Stomach (tissue), 9 donors: ENCODE measurements around the gene CXCR5. TPM values are rescaled to one million over a fixed set of nuclear protein-coding genes. Genes with fewer than 3 reads are reported as not detected.

ENCODE experiments used
- DNase-seq, 2 donors: peaks; one replicate each; pipeline versions ENCODE4 v3.0.0 to v3.0.0-alpha.2; 2013 to 2019
- H3K27ac ChIP-seq, 5 donors: fragments of 200-600 bp in 4 of 5; sonication (generic) in 4 of 5; one replicate each; pipeline ENCODE4 v1.5.1; 2013 to 2019; ENCODE audit warnings: mild to moderate bottlenecking in 1 of 5, moderate library complexity in 1 of 5
- H3K27me3 ChIP-seq, 3 donors: fragments of 200-600 bp; sonication (generic); one replicate each; pipeline ENCODE4 v1.5.1; 2017 to 2019; ENCODE audit warnings: mixed run types in 1 of 3
- H3K36me3 ChIP-seq, 4 donors: fragments of 200-600 bp; sonication (generic); 1 replicate in 3 of 4; 2 replicates in 1 of 4; pipeline ENCODE4 v1.5.1; 2016 to 2019
- H3K4me1 ChIP-seq, 4 donors: fragments of 200-600 bp; sonication (generic); one replicate each; pipeline ENCODE4 v1.5.1; 2016 to 2019
- H3K4me3 ChIP-seq, 4 donors: fragments of 200-600 bp; sonication (generic) in 3 of 4; one replicate each; pipeline ENCODE4 v1.5.1; 2016 to 2019; ENCODE audit warnings: mild to moderate bottlenecking in 1 of 4
- H3K9me3 ChIP-seq, 4 donors: fragments of 200-600 bp; sonication (generic); one replicate each; pipeline ENCODE4 v1.5.1; 2016 to 2019
- EP300 ChIP-seq: sonication (generic); formaldehyde crosslinking; IDR thresholded peaks from one replicate; pipeline ENCODE4 v1.6.1; 2017; ENCODE audit warnings: antibody characterized with exemption
- POLR2A ChIP-seq, 4 donors: fragments of 450-650 bp; IDR thresholded peaks; one replicate each; pipeline ENCODE4 v1.6.1; 2016; ENCODE audit warnings: antibody characterized with exemption in 4 of 4, control low read depth in 2 of 4, mild to moderate bottlenecking in 1 of 4, moderate library complexity in 1 of 4
- POLR2AphosphoS5 ChIP-seq, 3 donors: sonication (generic); formaldehyde crosslinking; IDR thresholded peaks; one replicate each; pipeline ENCODE4 v1.6.1; 2016; ENCODE audit warnings: antibody characterized with exemption in 3 of 3
- WGBS, 5 donors: extraction: QIAGEN DNeasy Blood & Tissue Kit in 3 of 5; methylation state at CpG; one replicate each; pipeline versions ENCODE4 v1.1.5 to v1.1.7; 2013 to 2018; 5-methylcytosine and 5-hydroxymethylcytosine counted together
- intact Hi-C: fragments of 100-400 bp; cut with DNase I; formaldehyde crosslinking; loops from one replicate; pipeline ENCODE4 v1.15.1; 2023; ENCODE audit warnings: low total_unique reads
- polyA plus RNA-seq, 3 donors: library from polyadenylated mRNA; stranded (reverse); fragments of 200-250 nt; gene quantifications; one replicate each; pipeline ENCODE4 v1.2.3, GENCODE V29; 2013
- total RNA-seq, 5 donors: library from RNA; depleted of rRNA; stranded (reverse); fragments of >200 nt; gene quantifications; one replicate each; pipeline versions ENCODE4 v1.1.0 to v1.2.3, GENCODE V29; 2014 to 2016
- TF ChIP-seq, protein P1 (sequence below), 7 experiments: fragments of 450-650 bp in 4 of 7; fragments of 200-600 bp in 3 of 7; sonication (generic) in 3 of 7; IDR thresholded peaks; one replicate each; pipeline ENCODE4 v1.5.1; 2016 to 2019; ENCODE audit warnings: antibody characterized with exemption in 7 of 7, control low read depth in 2 of 7, mild to moderate bottlenecking in 1 of 7
- donor health status: healthy with polysubstance abuse.
- donor health status: Bipolar disorder and iron deficiency.
- donor health status: healthy.

CXCR5 gene
- total and polyA plus RNA-seq, 8 donors, result 0.12 to 0.60 (median 0.15) TPM; not detected in 4

DNA sequence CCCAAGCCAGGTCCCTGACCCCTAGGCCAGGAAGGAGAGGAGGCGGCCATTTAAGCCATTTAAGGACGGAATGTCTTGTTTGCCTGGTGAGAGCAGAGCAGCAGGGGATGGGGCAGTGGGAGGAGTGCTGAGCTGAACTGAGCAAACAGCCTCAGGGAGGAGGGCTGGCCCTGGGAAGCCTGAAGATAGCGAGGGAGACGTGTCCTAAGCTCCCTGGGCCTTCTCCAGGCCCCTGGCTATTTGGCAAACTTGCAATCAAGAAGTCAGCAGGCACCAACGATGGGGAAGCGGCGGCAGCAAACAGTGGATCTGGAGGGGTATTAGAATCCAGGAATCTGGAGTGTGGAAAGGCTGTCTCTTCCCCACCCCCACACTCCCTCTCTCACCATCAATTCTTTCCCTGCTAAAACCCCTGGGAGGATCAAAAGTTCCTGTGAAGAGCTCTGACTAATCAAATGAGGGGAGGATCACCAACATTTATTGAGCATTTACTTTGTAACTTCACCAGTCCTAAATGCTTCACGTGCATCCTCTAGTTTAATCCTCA lies 33.2 kb downstream of the CXCR5 start:
- H3K36me3 ChIP-seq, result no peaks in the 10 kb centered on the region
- H3K4me3 ChIP-seq, result peak overlapping the region in 2 of 4 donors; percentile 3 to 13
- TF ChIP-seq POLR2AphosphoS5 (IDR thresholded peaks at IDR 0.05) (peak in 1 of 3 donors; percentile 14), EP300 (no peak), POLR2A (IDR thresholded peaks at IDR 0.05) (no peak)
- 12 to 33% (median 29%) methylated on average over 6 to 8 of the region's 8 CpGs for WGBS, 5 donors
- H3K27me3 ChIP-seq, result no peaks in the 10 kb centered on the region
- peaks cover 98 to 100% (median 100%) of the 10 kb centered on the region in 4 donors for H3K4me1 ChIP-seq
- intact Hi-C loops, result no loop called here
- DNase-seq, result peak in 1 of 2 donors; percentile 75
- no peaks in the 10 kb centered on the region for H3K9me3 ChIP-seq
- H3K27ac ChIP-seq, result peak overlapping the region; percentile 64 to 99 (median 97)

DNA sequence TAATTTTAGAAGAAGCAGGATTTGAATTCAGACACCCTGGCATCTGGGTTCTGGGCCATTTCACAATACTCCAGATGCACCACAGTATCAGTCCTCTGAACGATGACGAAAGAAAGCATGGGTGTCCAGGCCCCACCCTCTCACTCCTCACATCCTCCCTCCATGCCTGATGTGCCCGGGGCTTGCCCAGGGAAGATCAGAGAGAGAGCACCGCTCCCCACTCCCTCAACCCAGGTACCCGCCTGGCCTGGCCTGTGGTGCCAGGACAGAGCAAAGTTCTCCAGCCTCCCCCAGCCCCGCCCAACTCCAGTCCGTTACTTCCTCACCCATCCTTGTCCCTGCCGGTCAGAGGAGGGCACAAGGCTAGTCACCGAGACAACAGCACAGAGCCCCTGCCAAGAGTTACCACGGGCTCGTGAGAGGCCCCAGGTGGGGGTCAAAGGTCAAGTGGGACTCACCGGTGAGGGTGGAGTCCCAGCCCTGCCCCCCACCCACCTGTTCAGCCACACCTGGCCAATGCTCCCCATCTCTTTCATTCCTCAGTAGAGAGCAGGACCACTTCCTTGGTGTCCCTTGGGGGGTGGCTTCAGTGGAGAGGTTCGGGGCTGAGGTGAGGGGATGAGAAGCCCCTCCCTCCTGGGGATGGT lies 33.9 kb downstream of the CXCR5 start:
- H3K36me3 ChIP-seq, result no peaks in the 10 kb centered on the region
- peak in 1 of 2 donors; percentile 66 for DNase-seq
- WGBS, 5 donors, result 10 to 14% (median 12%) methylated on average over 5 to 13 of the region's 13 CpGs
- TF ChIP-seq, protein P1, sequence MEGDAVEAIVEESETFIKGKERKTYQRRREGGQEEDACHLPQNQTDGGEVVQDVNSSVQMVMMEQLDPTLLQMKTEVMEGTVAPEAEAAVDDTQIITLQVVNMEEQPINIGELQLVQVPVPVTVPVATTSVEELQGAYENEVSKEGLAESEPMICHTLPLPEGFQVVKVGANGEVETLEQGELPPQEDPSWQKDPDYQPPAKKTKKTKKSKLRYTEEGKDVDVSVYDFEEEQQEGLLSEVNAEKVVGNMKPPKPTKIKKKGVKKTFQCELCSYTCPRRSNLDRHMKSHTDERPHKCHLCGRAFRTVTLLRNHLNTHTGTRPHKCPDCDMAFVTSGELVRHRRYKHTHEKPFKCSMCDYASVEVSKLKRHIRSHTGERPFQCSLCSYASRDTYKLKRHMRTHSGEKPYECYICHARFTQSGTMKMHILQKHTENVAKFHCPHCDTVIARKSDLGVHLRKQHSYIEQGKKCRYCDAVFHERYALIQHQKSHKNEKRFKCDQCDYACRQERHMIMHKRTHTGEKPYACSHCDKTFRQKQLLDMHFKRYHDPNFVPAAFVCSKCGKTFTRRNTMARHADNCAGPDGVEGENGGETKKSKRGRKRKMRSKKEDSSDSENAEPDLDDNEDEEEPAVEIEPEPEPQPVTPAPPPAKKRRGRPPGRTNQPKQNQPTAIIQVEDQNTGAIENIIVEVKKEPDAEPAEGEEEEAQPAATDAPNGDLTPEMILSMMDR (IDR thresholded peaks at IDR 0.05), result no peak
- TF ChIP-seq POLR2A (IDR thresholded peaks at IDR 0.05), result no peak
- TF ChIP-seq POLR2AphosphoS5 (IDR thresholded peaks at IDR 0.05), result peak; percentile 40 to 75 (median 48)
- no peak for TF ChIP-seq EP300
- H3K9me3 ChIP-seq, result no peaks in the 10 kb centered on the region
- peaks cover 98 to 100% (median 100%) of the 10 kb centered on the region in 4 donors for H3K4me1 ChIP-seq
- H3K27ac ChIP-seq, result peak overlapping the region; percentile 86 to 99 (median 97)
- H3K4me3 ChIP-seq, result peak overlapping the region; percentile 89 to 97 (median 90)
- no peaks in the 10 kb centered on the region for H3K27me3 ChIP-seq
- intact Hi-C loops, result no loop called here

DNA sequence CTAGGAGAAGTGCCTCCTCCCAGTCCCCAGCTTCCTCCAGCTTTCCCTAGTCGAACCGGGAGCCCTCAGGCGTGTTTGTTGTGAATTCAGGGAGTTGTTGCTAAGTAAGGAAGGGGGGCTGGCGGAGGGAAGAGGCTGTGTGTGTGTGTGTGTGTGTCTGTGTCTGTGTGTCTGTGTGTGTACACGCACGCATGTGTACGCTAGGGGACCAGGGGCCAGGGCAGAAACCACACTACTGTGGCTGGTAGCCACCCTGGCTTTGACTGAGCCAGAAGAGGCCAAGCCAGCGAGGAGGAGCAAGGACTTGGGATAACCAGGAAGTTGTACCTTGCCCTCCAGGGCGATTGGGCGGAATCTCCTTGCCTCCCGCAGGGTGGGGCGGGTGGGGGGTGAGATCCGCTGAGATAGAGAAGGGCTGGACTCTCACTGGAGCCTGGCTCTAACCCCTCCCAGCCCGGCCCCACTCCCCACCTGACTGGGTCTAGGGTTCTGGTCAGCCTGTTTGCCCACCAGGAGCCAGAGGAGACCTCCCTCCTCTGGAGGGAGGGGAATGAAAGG lies 34.5 kb downstream of the CXCR5 start:
- Histone ChIP-seq H3K36me3 (no peaks in the 10 kb centered on the region), H3K27ac (peak overlapping the region; percentile 86 to 99 (median 97)), H3K4me3 (peak overlapping the region; percentile 89 to 97 (median 90)), H3K27me3 (no peaks in the 10 kb centered on the region), H3K9me3 (no peaks in the 10 kb centered on the region), H3K4me1 (peaks cover 98 to 100% (median 100%) of the 10 kb centered on the region in 4 donors)
- TF ChIP-seq POLR2A (IDR thresholded peaks at IDR 0.05) (no peak), POLR2AphosphoS5 (IDR thresholded peaks at IDR 0.05) (peak in 2 of 3 donors; percentile 67 to 79)
- 5 to 22% (median 9%) methylated on average over 5 to 14 of the region's 14 CpGs for WGBS, 5 donors
- peak; percentile 78 to 93 for DNase-seq
- intact Hi-C loops, result no loop called here

DNA sequence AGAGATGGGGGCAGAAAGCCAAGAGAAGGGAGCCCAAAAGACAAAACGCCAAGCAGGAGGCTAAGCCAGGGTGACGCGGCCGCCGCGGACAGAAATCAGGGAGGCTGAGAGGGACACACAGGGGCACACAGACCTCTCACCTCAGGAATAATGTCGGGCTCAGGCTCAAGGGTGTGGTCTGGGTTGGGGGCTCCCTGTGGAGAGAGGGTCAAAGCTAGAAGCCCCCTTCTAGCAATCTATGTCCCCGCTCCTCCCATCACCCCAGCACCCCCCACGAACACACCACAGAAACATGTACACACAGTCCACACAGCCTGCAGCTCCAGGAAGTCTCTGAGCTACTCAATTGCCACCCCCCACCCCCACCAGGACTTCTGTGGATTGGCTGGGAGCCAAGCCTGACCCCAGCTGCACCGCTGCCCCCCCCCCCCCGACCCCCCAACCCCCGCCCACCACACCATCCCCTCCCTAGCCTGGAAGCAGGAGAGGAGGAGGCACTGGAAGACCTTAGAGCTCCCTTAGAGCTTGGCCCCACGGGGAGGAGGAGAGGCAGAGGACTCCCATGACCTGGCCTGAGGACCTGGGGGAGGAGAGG lies 35.1 kb downstream of the CXCR5 start:
- no peaks in the 10 kb centered on the region for H3K9me3 ChIP-seq
- peak overlapping the region; percentile 86 to 99 (median 97) for H3K27ac ChIP-seq
- peak overlapping the region; percentile 89 to 97 (median 90) for H3K4me3 ChIP-seq
- TF ChIP-seq POLR2AphosphoS5 (IDR thresholded peaks at IDR 0.05), result no peak
- no peak for TF ChIP-seq EP300
- no peak for TF ChIP-seq POLR2A (IDR thresholded peaks at IDR 0.05)
- TF ChIP-seq, protein P1 (IDR thresholded peaks at IDR 0.05), result no peak
- H3K4me1 ChIP-seq, result peaks cover 96 to 100% (median 100%) of the 10 kb centered on the region in 4 donors
- H3K36me3 ChIP-seq, result no peaks in the 10 kb centered on the region
- peak in 1 of 2 donors; percentile 67 for DNase-seq
- 4 to 16% (median 7%) methylated on average over 8 to 12 of the region's 13 CpGs for WGBS, 5 donors
- intact Hi-C loops, result no loop called here
- H3K27me3 ChIP-seq, result no peaks in the 10 kb centered on the region
